GM21423 (cell line): Measurements from ENCODE around the gene TRAPPC1.
A peak's percentile ranks its signal among the peaks of the same experiment; 100 is the strongest.

ENCODE experiments used
- ATAC-seq: cut with Tn5 transposase; IDR thresholded peaks from one replicate; pipeline ENCODE4 v1.9.1; 2021; ENCODE audit warnings: mild to moderate bottlenecking, moderate library complexity; ENCODE audit not compliant: unreplicated experiment

The TRAPPC1 gene

GRCh38 chr17:7943291-7943690, 11.5 kb upstream of the TRAPPC1 start:
- no peak for ATAC-seq

GRCh38 chr17:7940743-7941142, 9.0 kb upstream of the TRAPPC1 start:
- no peak for ATAC-seq

GRCh38 chr17:7940034-7940433, 8.3 kb upstream of the TRAPPC1 start:
- ATAC-seq: no peak

- no peak for ATAC-seq
Measured at GRCh38 chr17:7935859-7936258, 4.1 kb upstream of the TRAPPC1 start.

GRCh38 chr17:7932949-7933348, 1.2 kb upstream of the TRAPPC1 start:
- no peak for ATAC-seq

- ATAC-seq: peak; percentile 1
Measured at GRCh38 chr17:7932483-7932891, 741 bp upstream of the TRAPPC1 start.

GRCh38 chr17:7930841-7931631, 710 bp downstream of the TRAPPC1 start:
- ATAC-seq: no peak

GRCh38 chr17:7929158-7930023, 2.4 kb downstream of the TRAPPC1 start, which contains the start of gene KCNAB3:
Gene KCNAB3 (minus strand): TSS chr17:7929856. CDS start chr17:7929435, 421 bp downstream.
- no peak for ATAC-seq

GRCh38 chr17:7927596-7927995, 4.2 kb downstream of the TRAPPC1 start:
- no peak for ATAC-seq

- no peak for ATAC-seq
Measured at GRCh38 chr17:7922845-7923628, 8.7 kb downstream of the TRAPPC1 start.

- no peak for ATAC-seq
Measured at GRCh38 chr17:7922269-7922844, 9.4 kb downstream of the TRAPPC1 start.

- no peak for ATAC-seq
Measured at GRCh38 chr17:7916808-7917207, 14.9 kb downstream of the TRAPPC1 start.

GRCh38 chr17:7916385-7916682, 15.4 kb downstream of the TRAPPC1 start:
- peak; percentile 5 for ATAC-seq

- ATAC-seq: peak; percentile 65
Measured at GRCh38 chr17:7915611-7916384, 15.9 kb downstream of the TRAPPC1 start, which contains the start of gene RNF227. Gene RNF227 (minus strand): TSS chr17:7916289. CDS start chr17:7916195, 94 bp downstream.

GRCh38 chr17:7915179-7915610, 16.6 kb downstream of the TRAPPC1 start:
- no peak for ATAC-seq

- no peak for ATAC-seq
Measured at GRCh38 chr17:7912927-7913524, 18.7 kb downstream of the TRAPPC1 start.

GRCh38 chr17:7911116-7911515, 20.6 kb downstream of the TRAPPC1 start:
- no peak for ATAC-seq

- no peak for ATAC-seq
Measured at GRCh38 chr17:7910711-7911110, 21.0 kb downstream of the TRAPPC1 start.

GRCh38 chr17:7910281-7910680, 21.5 kb downstream of the TRAPPC1 start:
- no peak for ATAC-seq

- ATAC-seq: no peak
Measured at GRCh38 chr17:7909089-7909488, 22.7 kb downstream of the TRAPPC1 start.
